SK-N-SH (cell line): ENCODE measurements around the gene NFATC3.

ENCODE experiments used
- EP300 ChIP-seq, 2 experiments: IDR thresholded peaks; 2 replicates each; pipeline versions ENCODE4 v1.4.0 to v1.6.1; 2012; ENCODE audit warnings: borderline replicate concordance in 1 of 2, low read depth in 1 of 2, low read length in 1 of 2
- SMC3 ChIP-seq: IDR thresholded peaks from 2 replicates; pipeline ENCODE4 v1.6.1; 2012; ENCODE audit warnings: low read depth, low read length, improper control_type of control experiment
- TAF1 ChIP-seq: IDR thresholded peaks from 2 replicates; pipeline ENCODE4 v1.6.1; 2012; ENCODE audit warnings: low read depth, mild to moderate bottlenecking, low read length, moderate library complexity, borderline replicate concordance
- TEAD4 ChIP-seq: IDR thresholded peaks from 2 replicates; pipeline ENCODE4 v1.4.0; 2012; ENCODE audit warnings: mild to moderate bottlenecking, borderline replicate concordance; ENCODE audit not compliant: insufficient read depth
- YY1 ChIP-seq: IDR thresholded peaks from 2 replicates; pipeline ENCODE4 v1.4.0; 2012; ENCODE audit warnings: low read depth, mild to moderate bottlenecking
- TF ChIP-seq, protein P1 (sequence below): IDR thresholded peaks from 2 replicates; pipeline ENCODE4 v1.4.0; 2012; ENCODE audit warnings: low read depth, borderline replicate concordance
- TF ChIP-seq, protein P2 (sequence below): fragments of 200-600 bp; sonication (generic); IDR thresholded peaks from 2 replicates; pipeline ENCODE4 v1.6.1; 2017; ENCODE audit warnings: antibody characterized with exemption, mild to moderate bottlenecking, moderate library complexity

- TF ChIP-seq YY1 (no peak), SMC3 (no peak), TAF1 (no peak), EP300 (IDR thresholded peaks at IDR 0.05; ENCODE audit: borderline replicate concordance in 1 of 2, low read depth in 1 of 2, low read length in 1 of 2) (no peak), TEAD4 (no peak)
- TF ChIP-seq, protein P1, sequence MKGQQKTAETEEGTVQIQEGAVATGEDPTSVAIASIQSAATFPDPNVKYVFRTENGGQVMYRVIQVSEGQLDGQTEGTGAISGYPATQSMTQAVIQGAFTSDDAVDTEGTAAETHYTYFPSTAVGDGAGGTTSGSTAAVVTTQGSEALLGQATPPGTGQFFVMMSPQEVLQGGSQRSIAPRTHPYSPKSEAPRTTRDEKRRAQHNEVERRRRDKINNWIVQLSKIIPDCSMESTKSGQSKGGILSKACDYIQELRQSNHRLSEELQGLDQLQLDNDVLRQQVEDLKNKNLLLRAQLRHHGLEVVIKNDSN = no peak
- TF ChIP-seq, protein P2, sequence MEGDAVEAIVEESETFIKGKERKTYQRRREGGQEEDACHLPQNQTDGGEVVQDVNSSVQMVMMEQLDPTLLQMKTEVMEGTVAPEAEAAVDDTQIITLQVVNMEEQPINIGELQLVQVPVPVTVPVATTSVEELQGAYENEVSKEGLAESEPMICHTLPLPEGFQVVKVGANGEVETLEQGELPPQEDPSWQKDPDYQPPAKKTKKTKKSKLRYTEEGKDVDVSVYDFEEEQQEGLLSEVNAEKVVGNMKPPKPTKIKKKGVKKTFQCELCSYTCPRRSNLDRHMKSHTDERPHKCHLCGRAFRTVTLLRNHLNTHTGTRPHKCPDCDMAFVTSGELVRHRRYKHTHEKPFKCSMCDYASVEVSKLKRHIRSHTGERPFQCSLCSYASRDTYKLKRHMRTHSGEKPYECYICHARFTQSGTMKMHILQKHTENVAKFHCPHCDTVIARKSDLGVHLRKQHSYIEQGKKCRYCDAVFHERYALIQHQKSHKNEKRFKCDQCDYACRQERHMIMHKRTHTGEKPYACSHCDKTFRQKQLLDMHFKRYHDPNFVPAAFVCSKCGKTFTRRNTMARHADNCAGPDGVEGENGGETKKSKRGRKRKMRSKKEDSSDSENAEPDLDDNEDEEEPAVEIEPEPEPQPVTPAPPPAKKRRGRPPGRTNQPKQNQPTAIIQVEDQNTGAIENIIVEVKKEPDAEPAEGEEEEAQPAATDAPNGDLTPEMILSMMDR = no peak
These were observed 29.8 kb upstream of the NFATC3 start for GRCh38 chr16:68055395-68055794.
